ENCODE measurements around the gene MSH2. TPM values are rescaled to one million over a fixed set of nuclear protein-coding genes. Genes with fewer than 3 reads are reported as not detected.

MSH2 gene
- total RNA-seq, 1 experiment from 2014 or later, result 55.3 TPM

GRCh38 chr2:47388888-47389287, 14.1 kb upstream of the MSH2 start:
- BruUV-seq (replicated peaks), result no TSS peak
- no peaks in the 10 kb centered on the region for H3K27me3 Mint-ChIP-seq (ENCODE audit: unreplicated experiment)
- no peaks in the 10 kb centered on the region for H3K9me3 Mint-ChIP-seq (ENCODE audit: low read depth, unreplicated experiment)
- intact Hi-C loops (cut with micrococcal nuclease; ENCODE audit: unreplicated experiment), result loop anchor here (1.0 to 2.0 kb wide), 2 partner anchors 44 to 54 kb away; no protein-coding TSS in a partner anchor
- CTCF ChIA-PET, result interaction anchor here (0.6 to 3.4 kb wide), 8 partner anchors 14 to 379 kb away, joined by 3 to 80 read pairs (median 4); partner anchors contain the start of gene MSH2
- H3K4me1 Mint-ChIP-seq (ENCODE audit: low read depth, unreplicated experiment), result no peaks in the 10 kb centered on the region
- DNase-seq, result no peak
- no peak overlapping the region for H3K4me3 Mint-ChIP-seq (ENCODE audit: low read depth, unreplicated experiment)
- H3K27ac Mint-ChIP-seq (ENCODE audit: unreplicated experiment), result no peak overlapping the region
- peaks cover 54% of the 10 kb centered on the region for H3K36me3 Mint-ChIP-seq (ENCODE audit: insufficient read depth, unreplicated experiment)
- TF ChIP-seq CTCF (IDR thresholded peaks at IDR 0.05; ENCODE audit: unreplicated experiment), result no peak

GRCh38 chr2:47389692-47390091, 13.3 kb upstream of the MSH2 start:
- peaks cover 53% of the 10 kb centered on the region for H3K36me3 Mint-ChIP-seq (ENCODE audit: insufficient read depth, unreplicated experiment)
- H3K9me3 Mint-ChIP-seq (ENCODE audit: low read depth, unreplicated experiment), result no peaks in the 10 kb centered on the region
- no TSS peak for BruUV-seq (replicated peaks)
- no peak for TF ChIP-seq CTCF (IDR thresholded peaks at IDR 0.05; ENCODE audit: unreplicated experiment)
- no peaks in the 10 kb centered on the region for H3K4me1 Mint-ChIP-seq (ENCODE audit: low read depth, unreplicated experiment)
- no peaks in the 10 kb centered on the region for H3K27me3 Mint-ChIP-seq (ENCODE audit: unreplicated experiment)
- no peak for DNase-seq
- H3K27ac Mint-ChIP-seq (ENCODE audit: unreplicated experiment), result no peak overlapping the region
- H3K4me3 Mint-ChIP-seq (ENCODE audit: low read depth, unreplicated experiment), result no peak overlapping the region
- intact Hi-C loops (cut with micrococcal nuclease; ENCODE audit: unreplicated experiment), result loop anchor here (2.0 kb wide), 1 partner anchor 45 kb away; no protein-coding TSS in a partner anchor
- CTCF ChIA-PET, result no interaction called here

GRCh38 chr2:47401789-47402554, 984 bp upstream of the MSH2 start:
- Mint-ChIP-seq H3K27me3 (ENCODE audit: unreplicated experiment) (no peaks in the 10 kb centered on the region), H3K4me1 (ENCODE audit: low read depth, unreplicated experiment) (peaks cover 21% of the 10 kb centered on the region), H3K36me3 (ENCODE audit: insufficient read depth, unreplicated experiment) (peaks cover 33% of the 10 kb centered on the region), H3K9me3 (ENCODE audit: low read depth, unreplicated experiment) (no peaks in the 10 kb centered on the region), H3K4me3 (ENCODE audit: low read depth, unreplicated experiment) (peak overlapping the region; percentile 99), H3K27ac (ENCODE audit: unreplicated experiment) (peak overlapping the region; percentile 90)
- CTCF ChIA-PET, result interaction anchor here (1.1 to 2.9 kb wide), 4 partner anchors 57 to 366 kb away, joined by 3 to 9 read pairs (median 4); no protein-coding TSS in a partner anchor
- intact Hi-C loops (cut with micrococcal nuclease; ENCODE audit: unreplicated experiment), result no loop called here
- TF ChIP-seq CTCF (IDR thresholded peaks at IDR 0.05; ENCODE audit: unreplicated experiment), result no peak
- BruUV-seq (replicated peaks), result no TSS peak
- no peak for DNase-seq

- Mint-ChIP-seq H3K4me1 (ENCODE audit: low read depth, unreplicated experiment) (peaks cover 21% of the 10 kb centered on the region), H3K36me3 (ENCODE audit: insufficient read depth, unreplicated experiment) (peaks cover 33% of the 10 kb centered on the region), H3K27me3 (ENCODE audit: unreplicated experiment) (no peaks in the 10 kb centered on the region), H3K9me3 (ENCODE audit: low read depth, unreplicated experiment) (no peaks in the 10 kb centered on the region), H3K27ac (ENCODE audit: unreplicated experiment) (peak overlapping the region; percentile 90), H3K4me3 (ENCODE audit: low read depth, unreplicated experiment) (peak overlapping the region; percentile 99)
- BruUV-seq (replicated peaks), result no TSS peak
- DNase-seq, result no peak
- CTCF ChIA-PET, result interaction anchor here (0.6 to 2.9 kb wide), 8 partner anchors 12 to 365 kb away, joined by 3 to 9 read pairs (median 3); no protein-coding TSS in a partner anchor
- intact Hi-C loops (cut with micrococcal nuclease; ENCODE audit: unreplicated experiment), result no loop called here
- no peak for TF ChIP-seq CTCF (IDR thresholded peaks at IDR 0.05; ENCODE audit: unreplicated experiment)
Observed at GRCh38 chr2:47402555-47402804, 476 bp upstream of the MSH2 start.

Data from Calu3 (cell line).